Measurements from ENCODE around the gene FRMPD4. TPM values are rescaled to one million over a fixed set of nuclear protein-coding genes. Genes with fewer than 3 reads are reported as not detected.

FRMPD4 gene
- total RNA-seq, 1 donor, result 3.9 TPM

- TF ChIP-seq CTCF (IDR thresholded peaks at IDR 0.05; ENCODE audit: insufficient read depth, low read depth, low read length), result no peak
- no peak for DNase-seq (ENCODE audit: low read depth)
- no peak overlapping the region for H3K4me3 ChIP-seq (ENCODE audit: low read depth, low read length)
Measured at GRCh38 chrX:12378253-12378652, 240.0 kb downstream of the FRMPD4 start.

- no peak overlapping the region for H3K4me3 ChIP-seq (ENCODE audit: low read depth, low read length)
- DNase-seq (ENCODE audit: low read depth), result no peak
- no peak for TF ChIP-seq CTCF (IDR thresholded peaks at IDR 0.05; ENCODE audit: insufficient read depth, low read depth, low read length)
Measured at GRCh38 chrX:12378706-12379105, 240.4 kb downstream of the FRMPD4 start.

GRCh38 chrX:12379671-12380070 lies 241.4 kb downstream of the FRMPD4 start:
- no peak for DNase-seq (ENCODE audit: low read depth)
- no peak overlapping the region for H3K4me3 ChIP-seq (ENCODE audit: low read depth, low read length)
- no peak for TF ChIP-seq CTCF (IDR thresholded peaks at IDR 0.05; ENCODE audit: insufficient read depth, low read depth, low read length)

GRCh38 chrX:12383196-12383595 lies 244.9 kb downstream of the FRMPD4 start:
- peak; percentile 51 for TF ChIP-seq CTCF (IDR thresholded peaks at IDR 0.05; ENCODE audit: insufficient read depth, low read depth, low read length)
- no peak overlapping the region for H3K4me3 ChIP-seq (ENCODE audit: low read depth, low read length)
- no peak for DNase-seq (ENCODE audit: low read depth)

GRCh38 chrX:12390301-12390700 lies 252.0 kb downstream of the FRMPD4 start:
- no peak for TF ChIP-seq CTCF (IDR thresholded peaks at IDR 0.05; ENCODE audit: insufficient read depth, low read depth, low read length)
- peak; percentile 23 for DNase-seq (ENCODE audit: low read depth)
- no peak overlapping the region for H3K4me3 ChIP-seq (ENCODE audit: low read depth, low read length)

GRCh38 chrX:12396584-12396983 lies 258.3 kb downstream of the FRMPD4 start:
- no peak overlapping the region for H3K4me3 ChIP-seq (ENCODE audit: low read depth, low read length)
- TF ChIP-seq CTCF (IDR thresholded peaks at IDR 0.05; ENCODE audit: insufficient read depth, low read depth, low read length), result no peak
- no peak for DNase-seq (ENCODE audit: low read depth)

GRCh38 chrX:12400218-12400617 lies 261.9 kb downstream of the FRMPD4 start:
- no peak for DNase-seq (ENCODE audit: low read depth)
- H3K4me3 ChIP-seq (ENCODE audit: low read depth, low read length), result no peak overlapping the region
- TF ChIP-seq CTCF (IDR thresholded peaks at IDR 0.05; ENCODE audit: insufficient read depth, low read depth, low read length), result no peak

Measured in fibroblast of villous mesenchyme (primary cell).